Measurements from ENCODE around the gene ZIC5.

The ZIC5 gene

DNA sequence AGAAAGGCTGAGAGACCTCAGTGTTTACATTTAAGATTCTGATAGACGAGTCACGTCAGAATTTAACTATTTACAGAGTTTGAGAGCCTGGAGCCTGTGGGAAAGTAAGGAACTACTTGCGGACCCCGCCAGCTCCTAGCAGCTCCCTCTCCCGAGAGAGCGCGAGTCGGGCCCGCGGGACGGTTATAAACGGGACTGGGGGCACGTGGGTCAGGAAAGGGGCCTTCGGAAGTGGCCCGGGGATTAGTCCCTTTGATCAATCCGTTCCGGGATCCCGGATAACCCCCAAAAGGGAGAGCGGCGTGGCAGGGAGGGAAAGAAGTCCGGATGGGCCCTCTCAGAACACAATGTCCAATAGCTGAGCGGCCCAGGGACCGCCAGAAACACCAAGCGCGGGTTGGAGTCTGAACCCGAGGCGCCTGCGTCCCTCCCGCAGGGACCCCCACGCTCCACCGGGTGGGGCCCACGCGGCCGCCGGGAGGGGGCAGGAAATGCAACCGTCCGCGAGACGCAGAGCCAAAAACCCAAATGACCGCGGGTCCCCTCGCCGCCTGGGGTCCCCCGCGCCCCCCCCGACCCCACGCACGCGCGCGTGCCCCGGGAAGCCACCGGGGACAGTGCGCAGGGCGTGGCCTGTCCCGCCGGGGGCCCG, 3.6 kb downstream of the ZIC5 start:
- no peak overlapping the region for H3K27ac ChIP-seq
- DNase-seq (ENCODE audit: low spot score): no peak
- ChIA-PET CTCF (no interaction called here), POLR2A (ENCODE audit: low non-redundant PET) (no interaction called here)
- TF ChIP-seq, protein P1, sequence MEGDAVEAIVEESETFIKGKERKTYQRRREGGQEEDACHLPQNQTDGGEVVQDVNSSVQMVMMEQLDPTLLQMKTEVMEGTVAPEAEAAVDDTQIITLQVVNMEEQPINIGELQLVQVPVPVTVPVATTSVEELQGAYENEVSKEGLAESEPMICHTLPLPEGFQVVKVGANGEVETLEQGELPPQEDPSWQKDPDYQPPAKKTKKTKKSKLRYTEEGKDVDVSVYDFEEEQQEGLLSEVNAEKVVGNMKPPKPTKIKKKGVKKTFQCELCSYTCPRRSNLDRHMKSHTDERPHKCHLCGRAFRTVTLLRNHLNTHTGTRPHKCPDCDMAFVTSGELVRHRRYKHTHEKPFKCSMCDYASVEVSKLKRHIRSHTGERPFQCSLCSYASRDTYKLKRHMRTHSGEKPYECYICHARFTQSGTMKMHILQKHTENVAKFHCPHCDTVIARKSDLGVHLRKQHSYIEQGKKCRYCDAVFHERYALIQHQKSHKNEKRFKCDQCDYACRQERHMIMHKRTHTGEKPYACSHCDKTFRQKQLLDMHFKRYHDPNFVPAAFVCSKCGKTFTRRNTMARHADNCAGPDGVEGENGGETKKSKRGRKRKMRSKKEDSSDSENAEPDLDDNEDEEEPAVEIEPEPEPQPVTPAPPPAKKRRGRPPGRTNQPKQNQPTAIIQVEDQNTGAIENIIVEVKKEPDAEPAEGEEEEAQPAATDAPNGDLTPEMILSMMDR (conservative IDR thresholded peaks at IDR 0.05; ENCODE audit: low read depth): no peak

DNA sequence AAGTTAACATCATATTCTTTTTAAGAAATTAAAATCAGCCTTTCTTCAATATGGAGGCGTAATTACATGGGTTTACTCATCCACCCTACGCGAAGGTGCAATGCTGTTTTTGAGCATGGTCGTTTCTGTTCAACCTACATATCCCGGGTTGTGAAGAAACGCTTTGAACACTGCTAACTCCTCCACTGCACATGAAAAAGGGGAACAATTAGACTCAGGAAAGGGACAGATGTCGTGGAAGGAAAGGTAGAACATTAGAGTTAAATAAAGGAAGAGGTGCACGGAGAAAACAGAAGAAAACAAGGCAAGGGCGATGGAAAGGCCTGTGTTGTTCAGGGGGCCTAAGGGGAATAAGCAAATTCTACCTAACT, 4.1 kb downstream of the ZIC5 start:
- ChIA-PET POLR2A (ENCODE audit: low non-redundant PET) (no interaction called here), CTCF (no interaction called here)
- DNase-seq (ENCODE audit: low spot score): no peak
- H3K27ac ChIP-seq: no peak overlapping the region
- TF ChIP-seq, protein P1 (conservative IDR thresholded peaks at IDR 0.05; ENCODE audit: low read depth): no peak

DNA sequence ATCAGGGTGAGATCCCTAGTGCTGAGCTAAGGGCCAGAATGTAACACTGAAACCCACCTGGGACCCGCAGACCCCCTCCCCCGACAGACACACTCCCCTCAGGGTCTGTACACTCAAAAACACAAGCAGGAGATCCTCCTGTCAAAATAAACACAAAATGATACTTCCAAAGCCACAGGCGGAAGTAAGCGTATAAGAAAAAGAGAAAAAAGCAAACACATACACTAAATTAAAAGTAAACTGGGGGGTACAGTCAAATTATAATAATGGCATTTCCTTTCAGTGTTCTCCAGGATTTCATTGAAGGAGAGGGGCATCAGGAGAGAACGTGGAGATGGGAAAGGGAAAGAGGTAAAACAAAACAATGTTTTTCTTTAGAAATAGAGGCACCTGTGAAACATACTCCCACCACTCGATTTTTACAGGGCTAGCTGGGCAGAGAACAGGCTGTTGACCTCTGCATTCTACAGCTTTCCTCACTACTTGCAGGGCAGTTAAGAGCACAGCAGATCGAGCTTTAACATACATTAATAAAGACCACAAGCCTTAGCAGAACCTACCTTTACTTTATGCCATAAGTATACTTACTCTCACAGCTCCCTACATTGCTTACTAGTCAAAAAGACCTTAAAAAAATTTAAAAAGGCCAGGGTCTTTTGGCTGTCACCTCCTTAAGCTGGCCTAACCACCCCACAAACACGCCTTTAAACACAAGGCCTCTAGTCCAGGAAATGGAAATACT, 5.3 kb downstream of the ZIC5 start:
- CTCF ChIA-PET: interaction anchor here (0.6 to 0.7 kb wide), 2 partner anchors 31 to 549 kb away, joined by 3 to 4 read pairs; no protein-coding TSS in a partner anchor
- no peak overlapping the region for H3K27ac ChIP-seq
- DNase-seq (ENCODE audit: low spot score): no peak
- POLR2A ChIA-PET (ENCODE audit: low non-redundant PET): no interaction called here
- TF ChIP-seq, protein P1 (conservative IDR thresholded peaks at IDR 0.05; ENCODE audit: low read depth): no peak

DNA sequence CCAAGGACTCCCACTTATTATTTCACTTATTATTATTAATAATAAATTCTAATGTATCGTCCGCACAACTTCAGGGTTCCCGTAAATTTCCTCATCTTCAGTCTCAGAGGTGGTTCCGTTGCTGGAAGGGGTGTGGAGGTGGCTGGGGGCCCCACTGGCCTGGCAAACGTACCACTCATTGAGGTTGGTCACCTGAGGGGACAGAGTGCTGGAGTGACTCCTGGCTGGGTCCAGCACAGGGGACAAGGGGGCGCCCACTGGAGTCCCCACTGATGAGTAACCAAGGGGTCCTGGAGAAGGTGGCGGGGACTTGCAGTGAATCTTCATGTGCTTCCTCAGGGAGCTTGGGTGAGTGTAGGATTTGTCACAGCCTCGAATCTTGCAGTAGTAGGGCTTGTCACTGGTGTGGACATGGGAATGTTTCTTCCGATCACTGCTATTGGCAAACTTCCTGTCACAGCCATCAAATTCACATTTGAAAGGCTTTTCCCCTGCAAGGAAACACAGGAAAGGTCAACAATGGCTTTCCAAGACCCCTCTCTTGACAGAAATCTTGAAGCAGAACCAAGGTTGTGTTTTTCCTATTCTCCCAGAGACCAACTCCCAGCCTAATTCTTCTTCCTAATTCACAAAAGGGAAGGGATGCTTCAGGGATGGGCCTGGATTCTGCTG, 6.1 kb downstream of the ZIC5 start:
- POLR2A ChIA-PET (ENCODE audit: low non-redundant PET): no interaction called here
- CTCF ChIA-PET: no interaction called here

DNA sequence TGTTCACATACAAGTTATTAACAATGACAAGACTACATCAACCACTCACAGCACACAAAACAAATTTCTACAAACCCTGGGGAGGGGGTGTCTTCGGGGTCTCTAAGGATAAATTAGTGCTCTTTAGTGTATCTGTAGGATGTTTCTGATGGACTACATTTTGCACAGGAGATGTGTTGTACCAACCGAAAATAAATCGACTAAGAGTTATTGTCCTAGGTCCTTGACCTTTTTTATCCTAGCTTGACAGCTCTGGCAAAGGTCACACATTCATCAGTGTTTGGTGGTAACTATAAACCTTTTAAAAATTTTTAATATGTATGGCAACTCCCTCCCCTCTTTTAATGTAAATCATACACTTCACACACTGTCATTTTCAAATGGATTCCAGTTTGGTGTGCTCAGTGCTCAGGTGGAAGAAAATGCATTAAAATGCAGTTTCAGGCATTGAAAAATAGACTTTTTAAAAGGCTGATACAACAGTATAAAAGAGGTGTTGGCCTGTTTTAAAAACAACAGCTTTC, 7.7 kb downstream of the ZIC5 start:
- H3K27ac ChIP-seq: no peak overlapping the region
- no peak for DNase-seq (ENCODE audit: low spot score)
- CTCF ChIA-PET: interaction anchor here (0.7 kb wide), 1 partner anchor 12 kb away, joined by 3 read pairs; no protein-coding TSS in a partner anchor
- POLR2A ChIA-PET (ENCODE audit: low non-redundant PET): no interaction called here
- TF ChIP-seq, protein P1 (conservative IDR thresholded peaks at IDR 0.05; ENCODE audit: low read depth): no peak

More for the DNA sequence above, 6.1 kb downstream of the ZIC5 start:
- H3K27ac ChIP-seq: no peak overlapping the region
- DNase-seq (ENCODE audit: low spot score): no peak
- TF ChIP-seq, protein P1 (conservative IDR thresholded peaks at IDR 0.05; ENCODE audit: low read depth): no peak

DNA sequence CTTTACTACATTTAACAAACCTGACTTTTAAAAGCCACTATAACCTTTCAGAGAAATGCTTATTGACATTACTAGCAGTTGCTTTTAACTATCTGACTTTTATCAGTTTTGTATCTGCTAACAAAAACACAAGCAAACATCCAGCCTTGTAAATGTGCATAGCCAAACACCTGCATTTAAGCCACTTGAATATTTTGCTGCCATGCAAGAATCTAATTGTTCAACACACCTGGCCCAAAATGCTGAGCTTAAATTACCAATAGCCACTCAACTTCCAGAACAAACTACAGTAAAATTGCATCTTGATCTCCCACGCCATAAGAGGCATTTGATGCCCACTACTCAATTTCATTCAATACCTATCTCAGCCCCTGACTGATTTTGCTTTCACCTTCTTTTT, 9.3 kb downstream of the ZIC5 start:
- CTCF ChIA-PET: no interaction called here
- TF ChIP-seq, protein P1 (conservative IDR thresholded peaks at IDR 0.05; ENCODE audit: low read depth): no peak
- no peak for DNase-seq (ENCODE audit: low spot score)
- POLR2A ChIA-PET (ENCODE audit: low non-redundant PET): no interaction called here
- H3K27ac ChIP-seq: no peak overlapping the region

Measured in RWPE1 (cell line).